Endodermal cell (in vitro differentiated cells): ENCODE measurements around the gene CATSPER4. TPM values are rescaled to one million over a fixed set of nuclear protein-coding genes. Genes with fewer than 3 reads are reported as not detected.

Experiments used
- DNase-seq: peaks from one replicate; pipeline ENCODE4 v3.0.0-alpha.2; 2017
- H3K27ac ChIP-seq: 2 replicates; pipeline ENCODE4 v1.5.1; 2013; ENCODE audit warnings: mild to moderate bottlenecking, low read depth, low read length, moderate library complexity
- H3K27me3 ChIP-seq: 2 replicates; pipeline ENCODE4 v1.6.1; 2013; ENCODE audit warnings: mild to moderate bottlenecking, low read length, moderate library complexity; ENCODE audit not compliant: insufficient read depth, control insufficient read depth, poor library complexity, severe bottlenecking
- H3K36me3 ChIP-seq: 2 replicates; pipeline ENCODE4 v1.7.0; 2013; ENCODE audit warnings: mild to moderate bottlenecking, low read length, moderate library complexity; ENCODE audit not compliant: control insufficient read depth, insufficient read depth
- H3K4me1 ChIP-seq: one replicate; pipeline ENCODE4 v1.7.0; 2013; ENCODE audit warnings: low read length; ENCODE audit not compliant: control insufficient read depth, insufficient read depth
- H3K4me3 ChIP-seq: 2 replicates; pipeline ENCODE4 v1.5.1; 2013; ENCODE audit warnings: mild to moderate bottlenecking, low read length, moderate library complexity
- H3K9ac ChIP-seq: 2 replicates; pipeline ENCODE4 v1.6.1; 2013; ENCODE audit warnings: mild to moderate bottlenecking, low read length, moderate library complexity; ENCODE audit not compliant: poor library complexity, severe bottlenecking; ENCODE audit errors: extremely low read depth
- H3K9me3 ChIP-seq: 2 replicates; pipeline ENCODE4 v1.6.1; 2013; ENCODE audit warnings: mild to moderate bottlenecking, low read length, moderate library complexity; ENCODE audit not compliant: control insufficient read depth
- H3K27ac Mint-ChIP-seq: 2 replicates; pipeline ENCODE4 v1.8.0; 2020; ENCODE audit warnings: mixed read lengths
- H3K27me3 Mint-ChIP-seq: 2 replicates; pipeline ENCODE4 v1.8.0; 2021; ENCODE audit warnings: mild to moderate bottlenecking, mixed read lengths; ENCODE audit not compliant: insufficient read depth
- H3K36me3 Mint-ChIP-seq: 2 replicates; pipeline ENCODE4 v1.8.0; 2020; ENCODE audit warnings: low read depth, mixed read lengths
- H3K4me1 Mint-ChIP-seq: 2 replicates; pipeline ENCODE4 v1.8.0; 2020; ENCODE audit warnings: mixed read lengths
- H3K4me3 Mint-ChIP-seq: 2 replicates; pipeline ENCODE4 v1.8.0; 2020; ENCODE audit warnings: mild to moderate bottlenecking, moderate library complexity, mixed read lengths
- H3K9me3 Mint-ChIP-seq: 2 replicates; pipeline ENCODE4 v1.8.0; 2020; ENCODE audit warnings: mild to moderate bottlenecking, mixed read lengths
- WGBS, 2 experiments: methylation state at CpG; one replicate each; pipeline versions ENCODE4 v1.1.5 to v1.1.7; 2013; ENCODE audit warnings: missing lambda C conversion rate in 2 of 2, mixed read lengths in 1 of 2; ENCODE audit not compliant: insufficient coverage in 1 of 2, insufficient read length in 1 of 2; 5-methylcytosine and 5-hydroxymethylcytosine counted together
- total RNA-seq, 2 donors: library from RNA; stranded (reverse); fragmentation: NEBNext Ultra II Directional in 1 of 2; extraction: Animal tissue kit (Norgen Biotek cat#: 25700) in 1 of 2; gene quantifications; 2 replicates in 1 of 2; 3 replicates in 1 of 2; pipeline ENCODE4 v1.2.1, GENCODE V29; 2021
- TF ChIP-seq, protein P1 (sequence below): fragments of 200-600 bp; sonication (generic); conservative IDR thresholded peaks from 2 replicates; pipeline ENCODE4 v1.5.0; 2021; ENCODE audit warnings: antibody characterized with exemption, mild to moderate bottlenecking

CATSPER4 gene
- total RNA-seq, 2 donors from 2014 or later, result 0.20 to 0.35 TPM

DNA sequence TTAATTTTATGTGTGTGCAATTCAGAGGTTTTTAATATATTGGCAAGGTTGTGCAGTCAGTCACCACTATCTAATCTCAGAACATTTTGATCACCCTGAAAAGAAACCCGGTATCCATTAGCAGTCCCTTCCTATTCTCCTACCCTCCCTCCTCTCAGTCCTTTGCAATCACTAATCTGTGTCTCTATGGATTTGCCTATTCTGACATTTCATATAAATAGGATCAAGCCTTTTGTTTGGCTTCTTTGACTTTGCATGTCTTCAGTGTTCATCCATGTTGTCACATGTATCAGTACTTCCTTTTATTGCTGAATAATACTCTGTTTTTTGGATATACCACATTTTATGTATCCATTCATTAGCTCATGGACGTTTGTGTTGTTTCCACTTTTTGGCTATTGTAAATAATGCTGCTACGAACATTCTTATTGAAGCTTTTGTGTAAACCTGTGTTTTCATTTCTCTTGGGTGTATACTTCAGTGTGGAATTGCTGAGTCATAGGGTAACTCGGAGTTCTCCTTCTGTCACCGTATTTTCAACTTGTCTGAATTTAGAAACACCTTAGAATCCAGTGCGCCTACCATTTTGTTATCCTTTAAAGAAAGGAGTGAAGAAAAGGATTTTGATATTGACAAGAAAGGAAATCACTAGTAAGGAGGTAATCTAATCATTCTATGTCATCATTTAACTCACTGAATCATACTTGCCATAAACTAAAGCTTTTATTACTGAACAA, 47.0 kb downstream of the CATSPER4 start:
- Mint-ChIP-seq H3K36me3 (peaks cover 32% of the 10 kb centered on the region), H3K4me1 (peaks cover 11% of the 10 kb centered on the region), H3K4me3 (no peak overlapping the region), H3K9me3 (no peaks in the 10 kb centered on the region), H3K27ac (no peak overlapping the region), H3K27me3 (no peaks in the 10 kb centered on the region)
- Histone ChIP-seq H3K9me3 (peaks cover 8% of the 10 kb centered on the region), H3K4me3 (no peak overlapping the region), H3K9ac (no peak overlapping the region), H3K27ac (no peak overlapping the region), H3K36me3 (peaks cover 13% of the 10 kb centered on the region), H3K4me1 (no peaks in the 10 kb centered on the region), H3K27me3 (no peaks in the 10 kb centered on the region)
- 94 to 96% methylated on average over 4 to 6 of the region's 6 CpGs for WGBS, 2 experiments
- TF ChIP-seq, protein P1, sequence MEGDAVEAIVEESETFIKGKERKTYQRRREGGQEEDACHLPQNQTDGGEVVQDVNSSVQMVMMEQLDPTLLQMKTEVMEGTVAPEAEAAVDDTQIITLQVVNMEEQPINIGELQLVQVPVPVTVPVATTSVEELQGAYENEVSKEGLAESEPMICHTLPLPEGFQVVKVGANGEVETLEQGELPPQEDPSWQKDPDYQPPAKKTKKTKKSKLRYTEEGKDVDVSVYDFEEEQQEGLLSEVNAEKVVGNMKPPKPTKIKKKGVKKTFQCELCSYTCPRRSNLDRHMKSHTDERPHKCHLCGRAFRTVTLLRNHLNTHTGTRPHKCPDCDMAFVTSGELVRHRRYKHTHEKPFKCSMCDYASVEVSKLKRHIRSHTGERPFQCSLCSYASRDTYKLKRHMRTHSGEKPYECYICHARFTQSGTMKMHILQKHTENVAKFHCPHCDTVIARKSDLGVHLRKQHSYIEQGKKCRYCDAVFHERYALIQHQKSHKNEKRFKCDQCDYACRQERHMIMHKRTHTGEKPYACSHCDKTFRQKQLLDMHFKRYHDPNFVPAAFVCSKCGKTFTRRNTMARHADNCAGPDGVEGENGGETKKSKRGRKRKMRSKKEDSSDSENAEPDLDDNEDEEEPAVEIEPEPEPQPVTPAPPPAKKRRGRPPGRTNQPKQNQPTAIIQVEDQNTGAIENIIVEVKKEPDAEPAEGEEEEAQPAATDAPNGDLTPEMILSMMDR, result no peak
- no peak for DNase-seq

DNA sequence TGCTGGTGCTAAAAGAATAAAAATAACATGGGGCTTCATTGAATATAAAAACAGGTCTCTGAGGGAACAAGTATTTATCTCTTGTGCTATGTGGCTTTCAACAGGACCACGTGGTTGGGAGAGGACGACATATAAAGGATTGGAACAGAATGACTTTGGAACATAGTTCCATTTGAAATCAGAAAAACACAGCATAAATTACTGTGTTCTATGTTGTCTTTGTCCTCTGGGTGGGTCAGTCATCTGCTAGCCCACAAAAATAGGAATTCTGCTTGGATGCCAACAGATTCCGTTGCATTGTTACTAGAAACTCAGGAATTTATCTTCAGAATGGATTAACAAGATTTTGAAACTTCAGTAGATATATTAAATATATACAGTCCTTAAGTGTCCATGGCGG, 49.5 kb downstream of the CATSPER4 start:
- Histone ChIP-seq H3K4me1 (peaks cover 5% of the 10 kb centered on the region), H3K27ac (no peak overlapping the region), H3K9me3 (peaks cover 8% of the 10 kb centered on the region), H3K27me3 (no peaks in the 10 kb centered on the region), H3K9ac (no peak overlapping the region), H3K36me3 (peaks cover 31% of the 10 kb centered on the region), H3K4me3 (no peak overlapping the region)
- Mint-ChIP-seq H3K4me3 (no peak overlapping the region), H3K36me3 (peaks cover 53% of the 10 kb centered on the region), H3K27ac (no peak overlapping the region), H3K27me3 (no peaks in the 10 kb centered on the region), H3K9me3 (no peaks in the 10 kb centered on the region), H3K4me1 (peaks cover 20% of the 10 kb centered on the region)
- no peak for DNase-seq
- WGBS, 2 experiments, result 73 to 95% methylated on average over 2 to 4 of the region's 4 CpGs
- TF ChIP-seq, protein P1, result no peak

Other genes starting within 250 kb of the CATSPER4 start
- gene PAFAH2, start 192.5 kb upstream of the CATSPER4 start, total RNA-seq, result 10 to 100 TPM; 11.6 to 13.3 TPM
- 1 to 10 TPM; 3.3 to 3.7 TPM for gene EXTL1, start 168.8 kb upstream of the CATSPER4 start, total RNA-seq
- not detected for gene SLC30A2, start 144.5 kb upstream of the CATSPER4 start, total RNA-seq
- gene TRIM63, start 123.0 kb upstream of the CATSPER4 start, total RNA-seq, result not detected
- gene PDIK1L, start 78.8 kb upstream of the CATSPER4 start, total RNA-seq, result 1 to 10 TPM; 7.1 to 7.3 TPM
- gene FAM110D, start 31.5 kb upstream of the CATSPER4 start, total RNA-seq, result 1 to 10 TPM in 1 of 2 donors, under 1 TPM in 1; 0.38 to 1.1 TPM
- gene C1orf232, start 21.6 kb upstream of the CATSPER4 start, total RNA-seq, result not detected
- gene ZNF593, start 20.7 kb upstream of the CATSPER4 start, total RNA-seq, result 10 to 100 TPM; 31.4 to 33.7 TPM
- gene ZNF593OS, start 18.8 kb upstream of the CATSPER4 start, total RNA-seq, result not detected
- 10 to 100 TPM; 35.8 to 44.1 TPM for gene CNKSR1, start 13.1 kb upstream of the CATSPER4 start, total RNA-seq
- 10 to 100 TPM; 25.6 to 43.6 TPM for gene CEP85, start 43.6 kb downstream of the CATSPER4 start, total RNA-seq
- 100 to 1,000 TPM; 119 to 132 TPM for gene SH3BGRL3, start 89.5 kb downstream of the CATSPER4 start, total RNA-seq
- gene UBXN11, start 116.0 kb downstream of the CATSPER4 start, total RNA-seq, result 10 to 100 TPM; 24.3 to 30.3 TPM
- gene CD52, start 127.4 kb downstream of the CATSPER4 start, total RNA-seq, result 1 to 10 TPM; 3.7 to 4.4 TPM
- gene CRYBG2, start 163.5 kb downstream of the CATSPER4 start, total RNA-seq, result 10 to 100 TPM in 1 of 2 donors, 1 to 10 TPM in 1; 9.0 to 15.1 TPM
- gene ZNF683, start 182.1 kb downstream of the CATSPER4 start, total RNA-seq, result not detected
- 1,000 to 10,000 TPM in 1 of 2 donors, 100 to 1,000 TPM in 1; 867 to 1,041 TPM for gene LIN28A, start 220.2 kb downstream of the CATSPER4 start, total RNA-seq
- gene DHDDS, start 241.7 kb downstream of the CATSPER4 start, total RNA-seq, result 10 to 100 TPM; 51.1 to 55.1 TPM